Effector memory CD4-positive, alpha-beta T cell (primary cell): ENCODE data around the gene GJA9.

ENCODE experiments used
- DNase-seq, 3 donors: peaks; one replicate each; pipeline ENCODE4 v3.0.0-alpha.2; 2020
- H3K27ac ChIP-seq: 2 replicates; pipeline ENCODE4 v1.7.0; 2013; ENCODE audit warnings: mild to moderate bottlenecking, low read length, moderate library complexity; ENCODE audit not compliant: insufficient read depth, poor library complexity, severe bottlenecking
- H3K27me3 ChIP-seq: replicated peaks from 2 replicates; pipeline ENCODE4 v1.7.0; 2013; ENCODE audit warnings: mild to moderate bottlenecking, low read length; ENCODE audit not compliant: insufficient read depth, control insufficient read depth, poor library complexity, severe bottlenecking
- H3K36me3 ChIP-seq: 2 replicates; pipeline ENCODE4 v1.7.0; 2013; ENCODE audit warnings: mild to moderate bottlenecking, low read length, moderate library complexity; ENCODE audit not compliant: control insufficient read depth, insufficient read depth
- H3K4me1 ChIP-seq: 2 replicates; pipeline ENCODE4 v1.7.0; 2013; ENCODE audit warnings: low read length, mild to moderate bottlenecking; ENCODE audit not compliant: control insufficient read depth, insufficient read depth, poor library complexity, severe bottlenecking
- H3K4me3 ChIP-seq: 2 replicates; pipeline ENCODE4 v1.7.0; 2013; ENCODE audit warnings: low read length, low read depth, mild to moderate bottlenecking; ENCODE audit not compliant: insufficient read depth, poor library complexity, severe bottlenecking
- H3K9me3 ChIP-seq: 2 replicates; pipeline ENCODE4 v1.7.0; 2013; ENCODE audit warnings: mild to moderate bottlenecking, low read length, moderate library complexity; ENCODE audit not compliant: control insufficient read depth
- total RNA-seq, 3 donors: gene quantifications; one replicate each; lab custom pipeline; 2026; lab: John Stamatoyannopoulos, UW

The GJA9 gene
- total RNA-seq = 0 reads per million in 3 donors

DNA sequence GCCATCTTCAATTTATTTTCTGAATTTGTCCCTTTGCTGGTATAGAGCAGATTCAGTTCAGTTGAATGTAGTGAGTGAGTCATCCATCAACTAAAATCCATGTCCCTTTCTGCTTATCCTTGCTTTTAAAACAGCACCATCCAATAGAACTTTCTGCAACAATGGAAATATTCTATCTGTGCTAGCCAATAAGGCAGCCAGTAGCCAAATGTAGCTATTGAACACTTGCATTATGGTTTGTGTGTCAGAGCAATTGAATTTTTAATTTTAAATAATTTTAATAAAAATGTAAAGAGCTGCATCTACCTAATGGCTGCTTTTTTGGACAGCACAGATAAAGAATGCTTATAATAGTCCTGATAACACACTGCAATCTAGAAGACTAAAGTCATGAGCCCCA is at the start of gene GJA9:
Gene GJA9, minus strand, starts transcription at position 101 of the 400 bp plus-strand sequence. CDS start 5,489 bp downstream, outside the sequence.
- H3K27ac ChIP-seq = no peak within 1 kb of the TSS
- H3K27me3 ChIP-seq = no peaks in the 10 kb centered on the region
- no peak for DNase-seq
- no peak within 1 kb of the TSS for H3K4me3 ChIP-seq
- H3K36me3 ChIP-seq = no peaks in the 10 kb centered on the region
- H3K9me3 ChIP-seq = no peaks in the 10 kb centered on the region
- no peaks in the 10 kb centered on the region for H3K4me1 ChIP-seq

DNA sequence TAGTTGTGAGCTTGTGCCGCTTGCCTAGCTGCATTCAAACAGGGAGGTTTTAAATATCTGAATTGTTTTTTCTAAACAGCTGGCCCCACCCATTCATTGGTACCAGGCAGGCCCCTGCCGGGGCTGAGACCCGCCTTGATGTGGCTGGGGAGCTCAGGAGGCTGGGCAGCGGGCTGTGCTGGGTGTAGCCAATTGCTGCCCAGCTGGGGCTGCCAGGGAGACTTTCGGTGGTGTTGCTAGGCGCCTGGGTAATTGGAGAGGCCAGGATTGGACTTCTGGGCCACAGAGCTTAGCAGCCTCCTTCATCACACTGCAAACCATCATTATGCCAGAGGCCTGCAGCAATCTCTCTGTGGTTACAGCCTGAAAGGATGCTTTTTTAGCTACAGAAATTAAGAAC is 48.1 kb upstream of the GJA9 start:
- H3K4me3 ChIP-seq = no peak overlapping the region
- DNase-seq = no peak
- no peaks in the 10 kb centered on the region for H3K9me3 ChIP-seq
- H3K36me3 ChIP-seq = no peaks in the 10 kb centered on the region
- no peaks in the 10 kb centered on the region for H3K27me3 ChIP-seq
- H3K4me1 ChIP-seq = no peaks in the 10 kb centered on the region
- H3K27ac ChIP-seq = no peak overlapping the region

DNA sequence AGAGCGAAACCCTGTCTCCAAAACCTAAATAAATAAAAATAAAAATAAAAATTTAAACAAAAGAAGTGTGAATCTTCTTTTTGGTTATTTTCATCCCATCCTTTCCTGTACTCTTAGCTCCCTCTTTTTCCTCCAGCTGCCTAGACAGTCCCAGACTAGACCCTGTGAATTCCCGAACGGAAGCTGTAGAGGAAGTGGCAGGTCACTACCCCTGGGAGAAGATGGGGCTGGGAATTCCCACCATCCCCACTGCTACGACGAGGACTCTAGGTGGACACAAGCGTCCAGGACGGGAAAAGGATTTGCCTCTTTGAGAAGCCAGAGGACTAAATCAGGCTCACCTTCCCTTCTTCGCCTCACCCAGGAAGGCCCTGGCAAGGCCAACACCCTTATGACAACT is 47.7 kb upstream of the GJA9 start:
- Histone ChIP-seq H3K4me3 (no peak overlapping the region), H3K36me3 (no peaks in the 10 kb centered on the region), H3K9me3 (no peaks in the 10 kb centered on the region), H3K27ac (no peak overlapping the region), H3K27me3 (no peaks in the 10 kb centered on the region), H3K4me1 (no peaks in the 10 kb centered on the region)
- DNase-seq = no peak

DNA sequence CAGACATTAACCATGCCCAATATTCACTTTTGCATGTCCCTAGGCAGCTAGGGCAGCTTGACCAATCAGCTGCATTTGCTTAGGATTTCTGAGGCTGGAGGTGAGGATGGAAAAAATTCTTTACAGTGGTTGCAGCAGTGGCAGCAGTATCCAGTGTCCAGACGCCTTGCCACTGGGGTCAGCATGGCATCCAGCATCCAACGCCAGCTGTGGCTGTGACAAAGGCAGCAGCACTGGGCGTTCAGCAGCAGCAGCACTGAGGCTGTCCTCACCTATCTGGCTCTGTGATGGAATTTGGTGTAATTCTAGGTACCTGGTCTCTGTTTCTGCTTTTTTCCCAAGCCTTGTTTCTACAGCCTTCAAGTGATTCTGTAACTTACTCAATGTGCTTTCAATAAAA is 44.7 kb upstream of the GJA9 start:
- Histone ChIP-seq H3K27me3 (no peaks in the 10 kb centered on the region), H3K4me1 (no peaks in the 10 kb centered on the region), H3K27ac (no peak overlapping the region), H3K4me3 (no peak overlapping the region), H3K36me3 (no peaks in the 10 kb centered on the region), H3K9me3 (no peaks in the 10 kb centered on the region)
- DNase-seq = no peak

DNA sequence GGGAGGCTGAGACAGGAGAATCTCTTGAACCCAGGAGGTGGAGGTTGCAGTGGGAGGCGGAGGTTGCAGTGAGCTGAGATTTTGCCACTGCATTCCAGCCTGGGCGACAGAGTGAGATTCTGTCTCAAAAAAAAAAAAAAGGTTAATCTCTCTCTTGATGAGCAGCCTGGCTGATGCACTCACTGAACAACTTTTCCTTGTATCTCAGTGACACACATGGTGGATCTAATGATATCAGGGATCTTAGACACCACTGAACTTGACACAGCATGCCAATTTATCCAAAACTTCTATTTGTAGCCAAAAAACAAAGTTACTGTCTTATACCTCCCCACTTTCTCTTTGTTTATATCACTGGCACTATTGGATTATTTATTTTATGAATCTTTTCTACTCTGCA is 44.0 kb upstream of the GJA9 start:
- no peaks in the 10 kb centered on the region for H3K4me1 ChIP-seq
- no peaks in the 10 kb centered on the region for H3K36me3 ChIP-seq
- H3K9me3 ChIP-seq = no peaks in the 10 kb centered on the region
- no peaks in the 10 kb centered on the region for H3K27me3 ChIP-seq
- H3K27ac ChIP-seq = no peak overlapping the region
- no peak for DNase-seq
- H3K4me3 ChIP-seq = no peak overlapping the region

DNA sequence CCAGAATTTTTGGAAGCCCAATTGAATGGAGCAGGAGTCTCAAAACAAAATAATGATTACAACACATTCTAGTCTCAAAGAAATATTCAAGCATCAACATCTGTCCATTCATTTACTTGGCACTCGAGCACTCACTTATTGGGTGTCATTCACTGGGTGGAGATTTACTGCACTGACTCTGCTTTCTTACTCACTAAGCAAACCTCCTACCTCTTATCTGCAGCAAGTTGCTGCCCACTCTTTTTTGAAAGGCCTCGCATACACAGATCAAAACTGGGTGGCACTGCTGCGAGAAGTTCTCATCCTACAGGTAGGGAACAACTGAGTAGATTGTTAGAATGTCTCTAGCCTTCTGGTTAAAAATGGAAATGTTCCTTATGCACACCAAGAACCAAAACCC is 42.2 kb upstream of the GJA9 start:
- H3K4me1 ChIP-seq = no peaks in the 10 kb centered on the region
- H3K27me3 ChIP-seq = no peaks in the 10 kb centered on the region
- H3K36me3 ChIP-seq = no peaks in the 10 kb centered on the region
- H3K9me3 ChIP-seq = no peaks in the 10 kb centered on the region
- DNase-seq = no peak
- H3K27ac ChIP-seq = no peak overlapping the region
- H3K4me3 ChIP-seq = no peak overlapping the region

DNA sequence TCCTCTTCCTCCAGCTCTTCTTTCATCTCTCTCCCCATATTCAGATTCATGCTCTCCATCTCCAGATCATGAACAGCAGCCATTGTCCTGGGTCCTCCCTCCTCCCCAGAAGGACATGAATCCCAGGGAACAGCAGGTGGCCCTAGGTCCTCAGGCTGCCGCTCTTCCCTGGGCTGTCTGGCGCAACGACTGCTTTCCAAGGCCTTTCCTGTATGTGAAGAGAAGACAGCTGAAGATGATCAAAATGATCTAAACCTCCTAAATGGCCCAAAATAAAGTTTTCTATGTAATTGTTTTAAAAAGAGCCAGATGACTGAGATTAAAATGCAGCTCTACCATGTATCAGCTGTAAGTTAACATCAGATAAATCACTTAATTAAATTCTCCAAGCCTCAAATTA is 37.7 kb upstream of the GJA9 start:
- no peak for DNase-seq
- no peak overlapping the region for H3K27ac ChIP-seq
- H3K27me3 ChIP-seq = no peaks in the 10 kb centered on the region
- no peak overlapping the region for H3K4me3 ChIP-seq
- no peaks in the 10 kb centered on the region for H3K4me1 ChIP-seq
- H3K9me3 ChIP-seq = no peaks in the 10 kb centered on the region
- no peaks in the 10 kb centered on the region for H3K36me3 ChIP-seq

DNA sequence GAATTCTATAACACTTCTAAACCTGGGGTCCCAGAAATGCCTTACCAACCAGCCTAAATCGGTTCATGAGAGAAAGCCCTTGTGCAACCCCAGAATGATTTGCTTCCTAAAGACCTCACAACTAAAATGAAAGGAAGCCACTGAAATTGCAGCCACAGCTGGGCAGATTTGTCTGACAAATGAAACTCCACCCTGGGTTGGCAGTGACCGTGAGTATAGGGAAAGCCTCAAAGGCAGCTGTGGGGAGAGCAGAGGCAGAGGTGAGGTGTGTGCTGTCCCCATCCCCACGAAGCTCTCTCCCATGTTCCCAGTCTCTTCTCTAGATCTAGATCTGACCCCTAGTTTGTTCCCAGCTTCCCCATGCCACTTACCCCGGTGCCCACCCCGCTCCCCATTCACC is 37.2 kb upstream of the GJA9 start:
- no peak for DNase-seq
- H3K4me3 ChIP-seq = no peak overlapping the region
- no peaks in the 10 kb centered on the region for H3K9me3 ChIP-seq
- no peaks in the 10 kb centered on the region for H3K36me3 ChIP-seq
- H3K27ac ChIP-seq = no peak overlapping the region
- H3K4me1 ChIP-seq = no peaks in the 10 kb centered on the region
- no peaks in the 10 kb centered on the region for H3K27me3 ChIP-seq

DNA sequence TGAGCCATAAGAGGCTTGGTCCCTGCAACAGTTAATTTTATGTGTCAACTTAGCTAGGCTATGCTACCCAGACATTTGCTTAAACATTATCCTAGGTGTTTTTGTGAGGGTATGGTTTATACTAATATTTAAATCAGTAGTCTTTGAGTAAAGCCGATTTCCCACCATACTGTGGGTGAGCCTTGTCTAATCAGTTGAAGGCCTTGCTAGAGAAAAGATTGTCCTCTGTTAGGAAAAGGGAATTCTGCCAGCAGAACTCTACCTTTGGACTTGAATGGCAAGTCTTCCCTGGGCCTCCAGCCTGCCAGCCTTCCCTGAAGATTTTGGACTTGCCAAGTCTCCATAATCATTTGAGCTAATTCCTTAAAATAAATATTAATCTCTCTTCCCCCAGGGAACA is 36.4 kb upstream of the GJA9 start:
- H3K27me3 ChIP-seq = no peaks in the 10 kb centered on the region
- H3K27ac ChIP-seq = no peak overlapping the region
- no peaks in the 10 kb centered on the region for H3K36me3 ChIP-seq
- DNase-seq = no peak
- no peaks in the 10 kb centered on the region for H3K9me3 ChIP-seq
- H3K4me3 ChIP-seq = no peak overlapping the region
- H3K4me1 ChIP-seq = no peaks in the 10 kb centered on the region

DNA sequence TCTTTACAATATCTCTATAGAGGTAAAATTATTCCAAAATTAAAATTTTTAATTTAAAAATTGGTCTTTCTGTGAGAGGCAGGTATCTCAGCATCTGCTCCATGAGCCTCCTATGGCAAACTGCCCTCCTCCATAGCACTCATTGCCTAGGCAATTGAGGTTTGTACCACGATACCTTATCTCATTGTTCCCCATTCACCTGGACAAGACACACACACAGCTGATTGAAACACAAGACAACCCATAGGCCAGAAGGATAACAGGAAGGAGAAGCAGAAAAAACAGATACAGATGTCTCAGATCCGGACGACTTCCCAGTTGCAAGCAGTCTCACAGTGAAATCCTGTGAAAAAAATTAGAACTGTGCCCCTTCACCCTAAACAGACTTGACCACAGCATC is 36.0 kb upstream of the GJA9 start:
- no peak overlapping the region for H3K27ac ChIP-seq
- H3K4me3 ChIP-seq = no peak overlapping the region
- no peaks in the 10 kb centered on the region for H3K4me1 ChIP-seq
- no peaks in the 10 kb centered on the region for H3K27me3 ChIP-seq
- no peak for DNase-seq
- no peaks in the 10 kb centered on the region for H3K36me3 ChIP-seq
- H3K9me3 ChIP-seq = no peaks in the 10 kb centered on the region
